IMR-90 (cell line): ENCODE results near the gene YIPF3.

Experiments used
- TF ChIP-seq, protein P1 (sequence below): fragments of 150-350 bp; IDR thresholded peaks from 2 replicates; pipeline ENCODE4 v1.6.1; 2017; ENCODE audit warnings: mild to moderate bottlenecking, antibody characterized with exemption, low read length, low read depth
- TF ChIP-seq, protein P2 (sequence below): conservative IDR thresholded peaks from 2 replicates; pipeline ENCODE4 v1.5.1; 2012; ENCODE audit warnings: mild to moderate bottlenecking, low read depth, low read length, improper control_type of control experiment

DNA sequence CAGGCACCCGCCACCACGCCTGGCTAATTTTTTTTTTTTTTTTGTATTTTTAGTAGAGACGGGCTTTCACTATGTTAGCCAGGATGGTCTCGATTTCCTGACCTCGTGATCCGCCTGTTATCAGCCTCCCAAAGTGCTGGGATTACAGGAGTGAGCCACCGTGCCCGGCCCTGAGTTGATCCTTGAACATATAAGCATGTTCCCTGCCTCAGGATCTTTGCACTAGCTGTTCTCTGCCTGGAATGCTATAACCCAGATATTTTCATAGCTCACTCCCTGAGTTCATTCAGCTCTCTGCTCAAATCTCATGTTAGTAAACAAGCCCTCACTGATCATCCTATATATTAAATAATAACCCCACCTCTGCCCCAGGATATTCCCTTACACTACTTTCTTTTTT, 52.4 kb downstream of the YIPF3 start:
- TF ChIP-seq, protein P1, sequence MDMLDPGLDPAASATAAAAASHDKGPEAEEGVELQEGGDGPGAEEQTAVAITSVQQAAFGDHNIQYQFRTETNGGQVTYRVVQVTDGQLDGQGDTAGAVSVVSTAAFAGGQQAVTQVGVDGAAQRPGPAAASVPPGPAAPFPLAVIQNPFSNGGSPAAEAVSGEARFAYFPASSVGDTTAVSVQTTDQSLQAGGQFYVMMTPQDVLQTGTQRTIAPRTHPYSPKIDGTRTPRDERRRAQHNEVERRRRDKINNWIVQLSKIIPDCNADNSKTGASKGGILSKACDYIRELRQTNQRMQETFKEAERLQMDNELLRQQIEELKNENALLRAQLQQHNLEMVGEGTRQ, result no peak
- TF ChIP-seq, protein P2, sequence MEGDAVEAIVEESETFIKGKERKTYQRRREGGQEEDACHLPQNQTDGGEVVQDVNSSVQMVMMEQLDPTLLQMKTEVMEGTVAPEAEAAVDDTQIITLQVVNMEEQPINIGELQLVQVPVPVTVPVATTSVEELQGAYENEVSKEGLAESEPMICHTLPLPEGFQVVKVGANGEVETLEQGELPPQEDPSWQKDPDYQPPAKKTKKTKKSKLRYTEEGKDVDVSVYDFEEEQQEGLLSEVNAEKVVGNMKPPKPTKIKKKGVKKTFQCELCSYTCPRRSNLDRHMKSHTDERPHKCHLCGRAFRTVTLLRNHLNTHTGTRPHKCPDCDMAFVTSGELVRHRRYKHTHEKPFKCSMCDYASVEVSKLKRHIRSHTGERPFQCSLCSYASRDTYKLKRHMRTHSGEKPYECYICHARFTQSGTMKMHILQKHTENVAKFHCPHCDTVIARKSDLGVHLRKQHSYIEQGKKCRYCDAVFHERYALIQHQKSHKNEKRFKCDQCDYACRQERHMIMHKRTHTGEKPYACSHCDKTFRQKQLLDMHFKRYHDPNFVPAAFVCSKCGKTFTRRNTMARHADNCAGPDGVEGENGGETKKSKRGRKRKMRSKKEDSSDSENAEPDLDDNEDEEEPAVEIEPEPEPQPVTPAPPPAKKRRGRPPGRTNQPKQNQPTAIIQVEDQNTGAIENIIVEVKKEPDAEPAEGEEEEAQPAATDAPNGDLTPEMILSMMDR, result no peak
